ENCODE measurements around the gene ATXN7L1.
"Not testable (repeated sequence)": the region's sequence is repeated elsewhere in the genome, so short reads cannot be mapped to it uniquely, and the experiment has no call there.

Gene ATXN7L1

DNA sequence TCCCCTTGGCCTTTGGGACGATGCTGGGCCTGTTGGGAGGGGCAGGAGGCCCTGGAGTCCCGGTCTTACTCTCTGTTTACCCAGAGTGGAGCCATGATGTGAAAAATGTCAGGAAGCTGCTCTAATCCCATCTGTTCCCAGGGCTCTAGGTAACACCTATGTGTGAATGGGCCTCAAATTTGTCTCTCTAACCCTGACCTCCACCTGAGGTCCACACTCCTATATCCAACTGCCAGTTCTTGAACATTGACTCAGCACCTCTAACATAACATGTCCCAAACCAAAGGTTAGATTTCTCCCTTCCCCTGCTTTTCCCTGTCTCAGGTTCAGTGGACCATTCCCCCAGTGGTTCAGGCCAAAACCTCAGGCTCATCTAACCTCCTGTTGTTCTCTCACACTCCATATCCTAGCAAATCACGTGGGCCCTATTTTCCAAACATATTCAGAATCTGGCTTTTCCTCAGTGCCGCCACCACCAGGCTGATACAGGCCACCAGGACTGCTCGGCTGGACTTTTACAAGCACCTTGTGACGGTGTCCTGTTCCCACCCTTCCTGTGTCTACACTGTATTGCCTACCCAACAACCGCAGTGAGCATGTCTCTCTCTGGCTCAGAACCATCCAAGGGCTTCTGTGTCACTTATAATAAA lies 130.6 kb downstream of the ATXN7L1 start:
- no peak for DNase-seq (ENCODE audit: low read depth in 2 of 2)

DNA sequence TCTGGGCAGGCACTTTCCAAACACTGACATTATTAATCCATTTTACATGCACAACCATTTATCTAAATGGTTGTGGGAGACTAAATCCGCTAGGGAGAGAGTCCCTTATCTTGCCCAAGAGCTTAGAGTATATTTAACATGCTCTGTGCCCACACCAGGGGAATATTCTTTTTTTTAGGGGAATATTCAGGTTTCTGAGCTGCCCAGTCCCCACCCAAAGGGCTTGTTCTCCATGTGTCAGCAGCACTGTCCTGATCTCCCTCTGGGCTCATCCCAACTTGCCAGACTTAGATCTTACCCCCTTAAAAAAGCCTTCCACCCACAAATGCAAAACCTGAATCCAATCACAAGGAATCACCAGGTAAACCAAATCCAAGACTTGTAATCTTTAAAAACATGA lies 132.1 kb downstream of the ATXN7L1 start:
- no peak for DNase-seq (ENCODE audit: low read depth in 2 of 2)

DNA sequence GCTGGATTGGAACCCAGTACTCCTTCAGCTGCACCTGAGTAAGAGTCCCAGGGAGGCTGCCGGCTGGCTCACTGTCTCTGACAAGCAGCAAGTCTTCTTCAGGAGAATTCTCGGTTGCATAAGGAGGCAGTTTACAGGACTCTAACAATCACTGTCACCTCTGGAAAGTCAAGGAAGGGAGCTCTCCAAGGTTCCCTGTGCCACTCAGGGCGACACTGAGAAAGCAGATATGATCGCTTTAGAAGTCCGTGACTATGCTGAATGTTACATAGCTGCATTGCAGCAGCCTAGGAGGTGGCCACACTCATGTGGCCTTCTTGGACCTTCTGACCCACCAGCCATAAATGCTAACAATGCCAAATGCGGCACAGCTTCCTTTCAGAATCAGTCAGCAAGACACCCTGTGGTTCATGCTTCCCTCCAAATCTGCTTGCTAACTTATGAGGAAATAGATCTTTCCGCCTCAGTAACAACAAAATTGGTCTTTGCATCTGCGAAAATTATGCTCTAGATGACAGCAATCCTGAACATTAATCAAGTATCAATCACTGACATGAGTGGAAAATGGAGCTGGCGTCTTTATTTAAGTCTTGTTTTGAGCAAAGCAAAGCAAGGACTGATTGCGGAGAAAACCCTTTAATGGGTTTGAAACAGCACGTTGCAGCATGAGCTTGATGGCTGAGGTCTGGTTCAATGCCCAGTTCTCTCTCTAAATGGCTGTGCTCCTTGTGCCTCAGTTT lies 132.9 kb downstream of the ATXN7L1 start:
- DNase-seq (ENCODE audit: low read depth in 2 of 2): no peak

DNA sequence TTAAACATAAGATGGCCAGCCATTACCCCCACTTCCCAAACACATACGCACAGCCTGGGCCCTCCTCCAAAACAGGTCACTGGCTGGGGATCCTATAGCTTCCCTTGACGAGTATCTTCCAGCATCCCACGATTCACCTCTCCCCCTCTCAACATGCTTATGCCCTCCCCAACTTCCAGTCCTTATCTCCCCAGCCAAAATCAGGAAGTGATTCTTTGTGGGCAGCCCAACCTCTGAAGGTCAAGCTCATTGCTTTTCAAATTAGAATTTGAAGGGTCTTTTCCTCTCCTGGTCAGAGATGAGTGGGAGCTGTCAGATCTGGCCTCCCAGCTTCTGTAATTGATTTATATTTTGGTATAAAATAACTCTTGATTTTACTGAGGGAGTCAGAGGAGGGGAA lies 133.6 kb downstream of the ATXN7L1 start:
- DNase-seq (ENCODE audit: low read depth in 2 of 2): no peak

DNA sequence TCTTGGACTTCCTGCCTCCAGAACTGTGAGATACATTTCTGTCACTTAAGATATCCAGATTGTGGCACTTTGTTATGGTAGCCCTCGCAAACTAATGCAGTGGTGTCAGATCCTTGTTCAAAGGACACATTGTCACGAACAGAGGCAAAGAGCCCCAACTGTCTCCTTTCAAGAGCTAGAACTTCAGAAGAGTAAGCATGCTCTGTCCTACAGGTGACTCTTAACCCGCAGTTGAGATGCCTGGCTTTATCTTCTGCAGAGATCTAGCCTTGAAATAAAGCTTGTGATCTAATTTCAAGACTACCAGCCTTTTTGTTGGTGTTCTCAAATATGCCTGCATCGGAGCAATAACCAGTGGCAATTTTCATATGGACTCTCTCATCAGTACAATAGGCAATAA lies 134.4 kb downstream of the ATXN7L1 start:
- no peak for DNase-seq (ENCODE audit: low read depth in 2 of 2)

DNA sequence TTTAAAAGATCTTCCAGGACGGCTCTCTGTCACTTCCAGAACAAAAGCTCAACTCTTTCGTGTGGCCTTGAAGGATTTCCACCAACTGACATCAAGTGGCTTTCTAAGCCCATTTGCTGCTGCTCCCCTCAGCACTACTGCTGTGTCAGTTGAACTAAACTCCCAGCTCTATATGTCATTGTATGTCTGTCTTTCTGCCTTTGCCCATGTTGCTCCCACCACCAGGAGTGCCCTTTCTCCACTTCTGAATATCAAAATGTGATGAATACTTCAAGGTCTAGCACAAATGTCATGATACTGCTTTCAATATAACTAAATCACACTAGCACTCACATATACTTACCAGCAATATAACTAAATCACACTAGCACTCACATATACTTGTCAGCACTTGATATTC lies 138.3 kb downstream of the ATXN7L1 start:
- DNase-seq (ENCODE audit: low read depth in 2 of 2): no peak

DNA sequence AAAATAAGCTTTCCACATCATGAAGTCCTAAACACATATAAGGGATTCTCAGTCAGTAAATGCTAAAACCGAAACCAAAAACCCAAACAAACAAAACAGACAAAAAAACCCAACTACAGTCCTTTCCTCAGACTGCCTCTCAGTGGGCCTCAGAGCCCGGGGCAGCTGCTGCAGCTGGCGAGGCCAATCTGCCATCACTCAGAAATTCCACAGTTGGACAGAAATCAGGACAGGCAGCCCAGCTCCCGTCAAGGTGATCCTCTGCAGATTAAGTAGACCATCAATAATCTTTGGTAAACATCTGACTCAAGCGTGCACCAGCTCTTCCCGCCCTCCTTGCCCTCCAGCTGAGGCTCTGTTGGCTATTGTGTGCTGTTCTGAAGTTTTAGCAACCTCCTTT lies 142.2 kb downstream of the ATXN7L1 start:
- DNase-seq (ENCODE audit: low read depth in 2 of 2): no peak

DNA sequence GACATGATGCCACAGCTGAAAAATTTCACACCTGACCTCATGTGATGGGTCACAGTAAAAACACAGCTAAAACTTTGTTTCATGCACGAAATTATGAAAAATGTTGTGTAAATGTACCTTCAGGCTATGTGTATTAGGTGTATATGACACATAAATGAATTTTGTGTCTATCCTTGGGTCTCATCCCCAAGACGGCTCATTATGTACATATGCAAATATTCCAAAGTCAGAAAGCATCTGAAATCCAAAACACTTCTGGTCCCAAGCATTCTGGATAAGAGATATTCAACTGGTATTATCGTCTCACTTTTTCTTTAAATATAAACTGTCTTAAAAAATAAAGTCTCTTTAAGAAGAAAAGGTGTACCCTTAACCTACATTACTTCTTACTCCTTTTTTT lies 145.4 kb downstream of the ATXN7L1 start:
- DNase-seq (ENCODE audit: low read depth in 2 of 2): no peak

DNA sequence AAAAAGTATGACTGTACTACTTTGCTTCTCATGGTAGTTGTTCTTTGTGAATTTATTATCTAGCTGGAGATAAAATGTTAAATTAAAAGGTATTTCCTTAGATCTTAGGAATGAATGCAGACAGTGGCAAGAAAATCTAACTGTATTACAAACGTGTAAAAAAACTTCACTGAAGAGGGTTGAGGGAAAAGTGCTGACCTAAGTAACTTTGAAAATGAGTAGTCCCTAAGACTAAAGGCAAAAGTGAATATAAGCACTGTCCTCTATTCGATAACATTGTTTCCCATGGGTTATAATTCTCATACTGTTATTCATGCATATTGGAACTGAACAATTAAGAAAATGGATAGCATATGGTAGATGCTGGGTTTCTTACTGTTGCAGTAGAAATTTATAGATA lies 148.4 kb downstream of the ATXN7L1 start:
- DNase-seq (ENCODE audit: low read depth in 2 of 2): no peak

DNA sequence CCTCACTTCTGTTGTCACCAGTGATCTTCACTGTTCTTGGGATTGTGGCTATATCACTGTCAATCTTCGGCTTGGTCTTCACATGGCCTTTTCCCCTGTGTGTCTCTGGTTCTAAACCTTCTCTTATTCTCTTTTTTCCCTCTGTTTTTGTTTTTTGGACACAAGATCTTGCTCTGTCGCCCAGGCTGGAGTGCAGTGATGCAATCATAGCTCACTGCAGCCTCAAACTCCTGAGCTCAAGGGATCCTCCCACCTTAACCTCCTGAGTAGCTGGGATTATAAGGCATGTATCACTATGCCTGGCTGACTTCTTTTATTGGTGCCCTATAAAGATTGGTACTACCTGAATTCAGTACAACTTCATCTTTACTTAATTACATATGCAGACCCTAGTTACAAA lies 151.7 kb downstream of the ATXN7L1 start:
- no peak for DNase-seq (ENCODE audit: low read depth in 2 of 2)

DNA sequence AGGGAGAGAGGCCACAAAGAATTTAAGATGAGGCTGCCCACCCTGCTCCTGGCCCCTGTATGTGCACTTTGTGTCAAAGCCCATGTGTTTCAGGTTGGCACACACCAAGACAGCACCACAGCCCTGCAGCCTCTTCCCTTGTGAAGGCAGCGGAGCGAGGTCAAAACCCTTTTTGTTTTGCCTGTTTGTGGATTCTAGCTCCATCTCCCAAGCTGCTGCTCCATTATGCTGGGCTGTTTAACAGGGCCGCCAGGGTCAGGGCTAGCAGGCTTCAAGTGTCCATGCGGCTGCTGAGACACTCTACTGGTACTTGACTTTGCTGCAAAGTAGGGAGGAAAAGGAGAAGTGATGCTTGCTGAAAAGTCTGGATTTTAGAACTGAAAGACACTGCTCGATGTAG lies 152.8 kb downstream of the ATXN7L1 start:
- DNase-seq (ENCODE audit: low read depth in 2 of 2): no peak

DNA sequence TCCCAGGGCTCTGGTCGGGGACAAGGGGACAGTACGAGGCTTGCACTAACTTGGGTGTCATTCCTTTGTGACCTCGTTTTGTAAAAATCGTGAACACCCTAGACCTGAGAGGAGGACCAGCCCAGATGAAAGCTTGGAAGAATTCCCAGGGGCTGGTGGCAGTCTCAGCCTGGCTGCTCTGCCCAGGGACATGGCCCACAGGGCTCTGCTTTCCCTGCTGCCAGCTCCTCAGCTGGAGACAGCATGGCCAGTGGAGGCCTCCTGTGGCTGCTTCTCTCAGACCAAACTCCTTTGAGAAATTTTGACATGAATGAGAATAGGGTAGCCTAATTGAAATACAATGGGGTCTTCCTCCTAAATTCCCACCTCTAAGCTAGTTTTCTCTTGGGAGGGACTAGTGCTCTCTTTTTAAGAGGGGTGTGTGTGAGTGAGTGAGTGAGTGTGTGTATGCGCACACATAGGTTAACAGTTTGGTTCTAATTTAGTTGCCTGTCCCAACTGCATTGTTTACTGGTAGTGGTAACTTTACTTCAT lies 154.8 kb downstream of the ATXN7L1 start:
- DNase-seq (ENCODE audit: low read depth in 2 of 2): no peak

DNA sequence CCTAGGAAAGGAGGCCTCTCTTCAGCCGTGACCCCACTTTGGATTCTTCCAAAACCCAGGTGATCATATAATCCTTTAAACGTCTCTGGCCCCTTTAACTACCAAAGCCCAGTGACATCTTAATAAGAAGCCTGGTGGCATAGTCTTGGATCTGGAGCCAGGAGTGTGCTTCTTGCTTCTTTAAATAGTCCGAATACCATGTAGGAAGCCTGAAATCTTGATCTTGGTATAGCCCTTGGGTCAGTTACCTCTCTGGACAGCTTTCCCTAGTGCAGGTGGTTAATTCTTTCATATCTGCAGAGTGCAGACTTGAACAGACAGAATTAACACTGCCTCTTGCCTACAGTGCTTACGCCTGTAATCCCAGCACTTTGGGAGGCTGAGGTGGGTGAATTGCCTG lies 156.5 kb downstream of the ATXN7L1 start:
- no peak for DNase-seq (ENCODE audit: low read depth in 2 of 2)

DNA sequence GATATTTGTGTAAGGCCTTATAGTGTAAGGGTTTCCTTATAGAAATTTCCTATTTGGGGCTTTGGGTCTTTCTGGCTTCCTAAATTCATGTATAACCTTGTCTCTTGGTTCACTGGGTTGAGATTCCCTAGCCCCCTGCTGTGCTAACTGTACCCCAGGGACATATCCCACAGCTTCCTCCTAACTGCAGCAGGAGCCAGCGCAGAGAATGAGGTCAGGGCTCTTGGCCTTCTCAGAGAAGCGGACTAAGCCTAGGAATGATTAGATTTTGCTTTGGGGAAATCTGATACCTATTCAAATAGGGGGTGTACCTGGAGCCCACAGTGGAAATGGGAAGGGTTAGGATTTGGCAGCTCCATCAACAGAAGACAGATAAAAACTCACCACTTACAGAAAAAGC lies 157.0 kb downstream of the ATXN7L1 start:
- DNase-seq (ENCODE audit: low read depth in 2 of 2): no peak

DNA sequence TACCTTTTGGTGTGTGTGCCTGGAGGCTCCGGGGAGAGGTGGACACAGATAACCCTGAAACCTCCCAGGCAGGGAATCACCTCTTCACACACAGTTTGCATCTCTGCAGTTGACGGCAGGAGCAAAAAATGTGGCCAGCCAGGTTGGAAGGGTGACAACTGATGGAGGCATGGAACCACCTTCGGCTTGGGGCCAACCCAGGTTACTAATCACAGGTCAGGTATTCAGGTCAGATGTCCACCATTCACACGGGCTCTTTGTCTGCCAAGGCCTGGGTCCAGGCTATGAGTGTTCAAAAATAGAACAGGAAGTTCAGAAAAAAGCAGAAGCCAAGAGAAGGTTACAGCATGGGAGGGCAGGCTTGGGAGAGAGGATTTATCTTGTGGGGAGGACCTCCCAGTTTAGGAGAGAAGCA lies 157.9 kb downstream of the ATXN7L1 start:
- DNase-seq (ENCODE audit: low read depth in 2 of 2): no peak

DNA sequence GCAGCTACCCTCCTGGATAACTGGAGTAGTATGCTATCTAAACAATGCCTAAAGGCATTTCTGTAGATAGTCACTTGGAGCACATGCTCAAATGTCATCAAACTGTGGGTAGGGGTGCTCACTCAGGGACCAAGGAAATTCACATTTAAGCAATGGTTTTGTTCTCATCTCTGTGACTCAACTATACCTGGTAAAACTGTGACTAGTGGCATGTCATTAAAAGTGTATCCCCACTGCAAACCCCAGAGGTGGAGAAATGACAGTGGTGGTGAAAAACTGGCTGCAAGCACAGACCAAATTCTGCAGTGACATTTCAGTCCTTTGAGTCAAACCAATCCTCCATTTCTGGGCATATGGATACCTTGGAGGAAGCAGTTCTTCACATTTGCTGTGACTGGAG lies 160.9 kb downstream of the ATXN7L1 start:
- DNase-seq (ENCODE audit: low read depth in 2 of 2): peak in 1 of 2 donors; percentile 10

DNA sequence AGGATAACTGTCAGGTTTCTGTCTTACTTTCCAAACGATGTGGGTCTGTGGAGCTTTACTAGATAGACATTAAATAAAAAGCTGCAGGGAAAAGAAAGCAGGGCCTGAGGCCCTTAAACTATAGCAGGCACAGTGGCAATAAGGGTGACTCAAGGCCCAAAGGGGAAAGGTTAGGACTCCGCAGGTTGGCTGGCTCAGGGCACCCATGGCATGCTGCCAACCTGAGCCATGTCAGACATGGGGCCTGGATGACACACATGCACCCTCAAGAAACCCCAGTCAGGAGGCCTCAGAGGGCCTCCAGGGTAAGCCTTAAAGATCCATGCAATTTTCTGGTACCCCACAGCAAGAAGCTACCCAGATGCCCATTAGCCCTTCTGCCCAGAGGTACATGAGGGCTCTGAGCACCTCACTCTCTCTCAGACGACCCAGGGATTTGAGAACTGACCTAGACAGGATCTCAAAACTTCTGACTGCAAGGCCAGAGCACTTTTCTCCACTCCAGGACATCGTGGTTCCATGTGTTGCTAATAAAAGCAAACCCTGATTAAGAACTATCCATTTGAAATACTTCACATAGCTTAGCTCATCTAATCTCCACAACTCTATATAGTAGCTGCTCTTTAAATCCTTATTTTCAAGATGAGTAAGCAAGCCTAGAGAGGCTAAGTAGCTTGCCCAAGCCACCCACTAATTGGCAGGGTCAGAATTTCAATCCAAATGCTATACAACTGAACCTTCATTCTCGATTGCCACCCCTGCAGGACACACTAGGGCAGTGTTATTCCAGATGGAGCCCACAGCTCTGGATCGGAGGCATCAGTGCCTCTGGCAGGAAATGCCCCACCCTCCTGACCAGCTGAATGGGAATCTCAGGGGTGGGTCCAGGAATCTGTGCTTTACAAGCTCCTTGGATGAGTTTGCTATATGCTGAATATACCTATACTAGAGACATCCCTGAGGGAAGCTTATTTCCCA lies 162.6 kb downstream of the ATXN7L1 start:
- DNase-seq (ENCODE audit: low read depth in 2 of 2): no peak

DNA sequence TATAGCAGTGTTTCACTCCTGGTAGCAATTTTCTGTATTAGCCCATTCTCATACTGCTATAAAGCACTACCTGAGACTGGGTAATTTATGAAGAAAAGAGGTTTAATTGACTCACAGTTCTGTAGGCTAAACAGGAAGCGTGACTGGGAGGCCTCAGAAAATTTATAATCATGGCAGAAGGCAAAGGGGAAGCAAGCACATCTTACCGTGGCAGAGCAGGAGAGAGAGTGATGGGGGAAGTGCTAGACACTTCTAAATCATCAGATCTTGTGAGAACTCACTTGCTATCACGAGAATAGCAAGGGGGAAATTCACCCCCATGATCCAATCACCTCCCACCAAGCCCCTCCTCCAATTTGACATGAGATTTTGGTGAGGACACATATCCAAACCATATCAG lies 163.5 kb downstream of the ATXN7L1 start:
- DNase-seq (ENCODE audit: low read depth in 2 of 2): no peak

DNA sequence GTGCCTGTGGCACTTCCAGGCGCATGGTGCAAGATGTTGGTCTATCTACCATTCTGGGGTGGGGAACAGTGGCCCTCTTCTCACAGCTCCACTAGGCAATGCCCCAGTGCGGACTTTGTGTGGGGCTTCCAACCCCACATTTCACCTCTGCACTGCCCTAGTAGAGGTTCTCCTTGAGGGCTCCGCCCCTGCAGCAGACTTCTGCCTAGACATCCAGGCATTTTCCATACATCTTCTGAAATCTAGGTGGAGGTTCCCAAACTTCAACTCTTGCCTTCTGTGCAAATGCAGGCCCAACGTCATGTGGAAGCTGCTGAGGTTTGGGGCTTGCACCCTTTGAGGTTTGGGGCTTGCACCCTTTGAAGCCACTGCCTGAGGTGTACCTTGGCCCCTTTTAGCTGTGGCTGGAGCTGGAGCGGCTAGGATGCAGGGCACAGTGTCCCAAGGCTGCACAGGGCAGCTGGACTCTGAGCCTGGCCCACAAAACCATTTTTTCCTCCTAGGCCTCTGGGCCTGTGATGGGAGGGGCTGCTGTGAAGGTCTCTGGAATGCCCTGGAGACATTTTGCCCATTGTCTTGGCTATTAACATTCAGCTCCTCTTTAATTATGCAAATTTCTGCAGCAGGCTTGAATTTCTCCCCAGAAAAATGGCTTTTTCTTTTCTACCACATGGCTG lies 164.5 kb downstream of the ATXN7L1 start:
- no peak for DNase-seq (ENCODE audit: low read depth in 2 of 2)

DNA sequence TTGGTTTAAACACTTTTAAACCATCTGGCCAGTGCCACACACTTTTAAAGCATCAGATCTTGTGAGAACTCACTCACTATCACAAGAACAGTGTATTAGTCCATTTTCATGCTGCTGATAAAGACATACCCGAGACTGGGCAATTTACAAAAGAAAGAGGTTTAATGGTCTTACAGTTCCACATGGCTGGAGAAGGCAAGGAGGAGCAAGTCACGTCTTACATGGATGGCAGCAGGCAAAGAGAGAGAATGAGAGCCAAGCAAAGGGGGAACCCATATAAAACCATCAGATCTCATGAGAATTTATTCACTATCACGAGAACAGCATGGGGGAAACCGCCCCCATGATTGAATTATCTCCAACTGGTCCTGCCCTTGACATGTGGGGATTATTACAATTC lies 165.7 kb downstream of the ATXN7L1 start:
- not testable (repeated sequence) for DNase-seq (ENCODE audit: low read depth in 2 of 2)

DNA sequence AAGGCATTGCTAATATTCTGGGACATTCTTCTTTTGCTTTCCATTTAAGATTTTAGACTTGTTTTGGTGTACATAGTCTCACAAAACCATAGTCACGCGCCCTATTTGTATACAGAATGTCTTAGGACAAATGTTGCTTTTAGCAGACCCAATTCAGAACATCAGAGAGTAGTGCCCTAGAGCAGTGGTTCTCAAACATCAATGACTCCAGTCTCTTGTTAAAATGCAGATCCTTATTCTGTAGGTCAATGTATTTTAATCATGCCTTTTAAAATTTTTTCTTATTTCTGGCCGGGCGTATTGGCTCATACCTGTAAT lies 167.7 kb downstream of the ATXN7L1 start:
- no peak for DNase-seq (ENCODE audit: low read depth in 2 of 2)

All from stimulated activated CD8-positive, alpha-beta memory T cell treated with anti-CD3 and anti-CD28 coated beads, Interleukin-2, amount 100 ng/mL, for 48 hours (primary cell).